ENCODE data around the gene CCN2. TPM values are rescaled to one million over a fixed set of nuclear protein-coding genes. Genes with fewer than 3 reads are reported as not detected.

Gene CCN2
- total RNA-seq, 2 experiments from 2014 or later: 0.36 TPM; not detected in 1

DNA sequence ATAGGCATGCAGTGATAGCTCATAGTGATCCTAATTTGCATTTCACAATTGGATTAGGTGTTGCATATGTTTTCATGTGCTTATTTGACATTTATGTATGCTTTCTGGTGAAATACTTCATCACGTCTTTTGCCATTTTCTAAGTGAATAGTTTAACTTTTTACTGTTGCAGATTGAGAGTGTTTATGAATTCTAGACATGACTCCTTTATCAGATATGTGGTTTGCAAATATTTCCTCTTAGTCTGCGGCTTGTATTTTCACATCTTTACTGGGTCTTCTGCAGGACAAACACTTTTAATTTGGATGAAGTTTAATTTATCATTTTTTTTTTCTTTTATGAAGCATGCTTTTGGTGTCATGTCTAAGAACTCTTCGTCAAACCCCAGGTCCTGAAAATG lies 39.2 kb downstream of the CCN2 start:
- H2AFZ ChIP-seq (ENCODE audit: low read length): no peak overlapping the region
- H3K9me3 ChIP-seq (ENCODE audit: low read length): peaks cover 9% of the 10 kb centered on the region
- no peak overlapping the region for H3K4me3 ChIP-seq (ENCODE audit: low read depth, low read length, poor library complexity, severe bottlenecking)
- no peak for DNase-seq (ENCODE audit: low spot score)
- no peaks in the 10 kb centered on the region for H3K9me2 ChIP-seq (ENCODE audit: insufficient read depth, low read length)
- POLR2A ChIA-PET: interaction anchor here (0.6 kb wide), 1 partner anchor 102 kb away, joined by 3 read pairs; no protein-coding TSS in a partner anchor
- intact Hi-C loops (cut with micrococcal nuclease; ENCODE audit: unreplicated experiment): loop anchor here (10.0 kb wide), 3 partner anchors 603 to 903 kb away; partner anchors contain the start of genes RPS12 and STX7
- H4K20me1 ChIP-seq (ENCODE audit: insufficient read depth, low read length): no peaks in the 10 kb centered on the region
- H3K79me2 ChIP-seq (ENCODE audit: insufficient read depth, low read depth, low read length): no peaks in the 10 kb centered on the region
- TF ChIP-seq, protein P1, sequence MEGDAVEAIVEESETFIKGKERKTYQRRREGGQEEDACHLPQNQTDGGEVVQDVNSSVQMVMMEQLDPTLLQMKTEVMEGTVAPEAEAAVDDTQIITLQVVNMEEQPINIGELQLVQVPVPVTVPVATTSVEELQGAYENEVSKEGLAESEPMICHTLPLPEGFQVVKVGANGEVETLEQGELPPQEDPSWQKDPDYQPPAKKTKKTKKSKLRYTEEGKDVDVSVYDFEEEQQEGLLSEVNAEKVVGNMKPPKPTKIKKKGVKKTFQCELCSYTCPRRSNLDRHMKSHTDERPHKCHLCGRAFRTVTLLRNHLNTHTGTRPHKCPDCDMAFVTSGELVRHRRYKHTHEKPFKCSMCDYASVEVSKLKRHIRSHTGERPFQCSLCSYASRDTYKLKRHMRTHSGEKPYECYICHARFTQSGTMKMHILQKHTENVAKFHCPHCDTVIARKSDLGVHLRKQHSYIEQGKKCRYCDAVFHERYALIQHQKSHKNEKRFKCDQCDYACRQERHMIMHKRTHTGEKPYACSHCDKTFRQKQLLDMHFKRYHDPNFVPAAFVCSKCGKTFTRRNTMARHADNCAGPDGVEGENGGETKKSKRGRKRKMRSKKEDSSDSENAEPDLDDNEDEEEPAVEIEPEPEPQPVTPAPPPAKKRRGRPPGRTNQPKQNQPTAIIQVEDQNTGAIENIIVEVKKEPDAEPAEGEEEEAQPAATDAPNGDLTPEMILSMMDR (conservative IDR thresholded peaks at IDR 0.05; ENCODE audit: low read length): no peak
- TF ChIP-seq EZH2phosphoT487 (IDR thresholded peaks at IDR 0.05; ENCODE audit: borderline replicate concordance, low read depth, low read length): no peak
- peaks cover 10% of the 10 kb centered on the region for H3K4me1 ChIP-seq (ENCODE audit: insufficient read depth, low read length, poor library complexity, severe bottlenecking)
- H3K36me3 ChIP-seq (ENCODE audit: insufficient read depth, low read length): peaks cover 4% of the 10 kb centered on the region; the same call in 1 of the 2 replicates
- no peak overlapping the region for H3K4me2 ChIP-seq (ENCODE audit: low read length)
- H3K27ac ChIP-seq (ENCODE audit: low read depth, low read length, poor library complexity, severe bottlenecking): no peak overlapping the region
- CTCF ChIA-PET (ENCODE audit: unreplicated experiment): no interaction called here
- no TSS peak for BruUV-seq (replicated peaks)

DNA sequence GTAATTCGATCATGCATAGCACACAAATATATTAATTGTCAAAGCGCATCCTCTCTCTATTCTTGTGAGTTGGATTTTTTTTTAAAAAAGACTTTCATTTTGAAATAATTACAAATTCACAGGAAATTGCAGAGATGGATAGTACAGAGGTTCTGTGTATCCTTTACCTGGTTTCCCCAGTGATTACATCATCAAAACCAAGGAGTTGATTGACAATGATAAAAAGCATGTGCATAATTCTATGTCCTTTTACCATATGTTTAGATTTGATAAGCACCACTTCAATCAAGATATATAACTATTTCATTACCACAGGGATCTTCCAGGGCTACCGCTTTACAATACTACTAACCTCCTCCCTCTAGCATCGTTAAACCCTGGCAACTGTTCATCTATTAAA lies 40.2 kb downstream of the CCN2 start:
- POLR2A ChIA-PET: interaction anchor here (1.0 to 1.4 kb wide), 3 partner anchors 14 to 102 kb away, joined by 3 to 4 read pairs (median 4); no protein-coding TSS in a partner anchor
- intact Hi-C loops (cut with micrococcal nuclease; ENCODE audit: unreplicated experiment): loop anchor here (10.0 kb wide), 3 partner anchors 604 to 904 kb away; partner anchors contain the start of genes RPS12 and STX7
- 0 out of 2 replicates have a peak overlapping the region, but pooled peaks have one; percentile 16 for H3K4me2 ChIP-seq (ENCODE audit: low read length)
- H3K9me2 ChIP-seq (ENCODE audit: insufficient read depth, low read length): no peaks in the 10 kb centered on the region
- BruUV-seq (replicated peaks): no TSS peak
- H3K9me3 ChIP-seq (ENCODE audit: low read length): peaks cover 6% of the 10 kb centered on the region; the same call in 1 of the 2 replicates
- peaks cover 6% of the 10 kb centered on the region for H3K4me1 ChIP-seq (ENCODE audit: insufficient read depth, low read length, poor library complexity, severe bottlenecking)
- no peak overlapping the region for H3K4me3 ChIP-seq (ENCODE audit: low read depth, low read length, poor library complexity, severe bottlenecking)
- no peak overlapping the region for H3K27ac ChIP-seq (ENCODE audit: low read depth, low read length, poor library complexity, severe bottlenecking)
- H3K36me3 ChIP-seq (ENCODE audit: insufficient read depth, low read length): 0 out of 2 replicates have a peak, but pooled peaks cover 4% of the 10 kb centered on the region
- H2AFZ ChIP-seq (ENCODE audit: low read length): no peak overlapping the region
- no peaks in the 10 kb centered on the region for H4K20me1 ChIP-seq (ENCODE audit: insufficient read depth, low read length)
- no peaks in the 10 kb centered on the region for H3K79me2 ChIP-seq (ENCODE audit: insufficient read depth, low read depth, low read length)
- DNase-seq (ENCODE audit: low spot score): no peak
- TF ChIP-seq EZH2phosphoT487 (IDR thresholded peaks at IDR 0.05; ENCODE audit: borderline replicate concordance, low read depth, low read length): no peak
- TF ChIP-seq, protein P1 (conservative IDR thresholded peaks at IDR 0.05; ENCODE audit: low read length): no peak
- CTCF ChIA-PET (ENCODE audit: unreplicated experiment): no interaction called here

GRCh38 chr6:131910219-131910589 lies 41.0 kb downstream of the CCN2 start:
- Histone ChIP-seq H3K4me3 (ENCODE audit: low read depth, low read length, poor library complexity, severe bottlenecking) (no peak overlapping the region), H3K79me2 (ENCODE audit: insufficient read depth, low read depth, low read length) (no peaks in the 10 kb centered on the region), H2AFZ (ENCODE audit: low read length) (no peak overlapping the region), H3K4me1 (ENCODE audit: insufficient read depth, low read length, poor library complexity, severe bottlenecking) (peaks cover 6% of the 10 kb centered on the region), H3K9me3 (ENCODE audit: low read length) (no peaks in the 10 kb centered on the region), H3K36me3 (ENCODE audit: insufficient read depth, low read length) (no peaks in the 10 kb centered on the region), H4K20me1 (ENCODE audit: insufficient read depth, low read length) (no peaks in the 10 kb centered on the region), H3K9me2 (ENCODE audit: insufficient read depth, low read length) (no peaks in the 10 kb centered on the region), H3K27ac (ENCODE audit: low read depth, low read length, poor library complexity, severe bottlenecking) (no peak overlapping the region), H3K4me2 (ENCODE audit: low read length) (no peak overlapping the region)
- intact Hi-C loops (cut with micrococcal nuclease; ENCODE audit: unreplicated experiment): loop anchor here (10.0 kb wide), 3 partner anchors 605 to 905 kb away; partner anchors contain the start of genes RPS12 and STX7
- ChIA-PET POLR2A (interaction anchor here (0.6 to 1.4 kb wide), 4 partner anchors 13 to 553 kb away, joined by 3 to 4 read pairs (median 4); no protein-coding TSS in a partner anchor), CTCF (ENCODE audit: unreplicated experiment) (interaction anchor here (0.7 kb wide), 1 partner anchor 215 kb away, joined by 4 read pairs; no protein-coding TSS in a partner anchor)
- DNase-seq (ENCODE audit: low spot score): no peak
- BruUV-seq (replicated peaks): no TSS peak
- no peak for TF ChIP-seq EZH2phosphoT487 (IDR thresholded peaks at IDR 0.05; ENCODE audit: borderline replicate concordance, low read depth, low read length)
- TF ChIP-seq, protein P1 (conservative IDR thresholded peaks at IDR 0.05; ENCODE audit: low read length): peak; percentile 30; the same call in 1 of the 2 replicates

All from OCI-LY7 (cell line).